GM12872 (cell line): Measurements from ENCODE around the gene TBCD.

ENCODE experiments used
- CTCF ChIP-seq: IDR thresholded peaks from 3 replicates; pipeline ENCODE4 v1.5.1; 2011; ENCODE audit warnings: low read depth, mild to moderate bottlenecking, low read length, moderate library complexity; ENCODE audit not compliant: insufficient read depth

TBCD gene

DNA sequence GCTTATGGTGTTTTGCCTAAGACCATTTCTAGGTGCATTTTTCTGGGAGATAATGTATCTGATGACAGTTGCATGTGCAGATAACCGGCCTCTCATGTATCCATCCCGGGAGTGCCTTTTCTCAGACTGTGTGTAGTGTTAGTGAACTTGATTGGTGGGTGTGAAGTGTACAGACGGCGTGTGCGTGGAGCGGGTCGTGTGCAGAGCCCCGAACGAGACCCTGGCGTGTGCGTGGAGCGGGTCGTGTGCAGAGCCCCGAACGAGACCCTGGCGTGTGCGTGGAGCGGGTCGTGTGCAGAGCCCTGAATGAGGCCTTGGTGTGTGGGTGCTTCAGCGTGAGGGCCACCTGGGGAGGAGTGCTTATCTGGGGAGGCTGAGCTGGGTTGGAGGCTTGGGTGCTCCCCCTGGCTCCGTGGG lies 116.9 kb downstream of the TBCD start:
- no peak for TF ChIP-seq CTCF

DNA sequence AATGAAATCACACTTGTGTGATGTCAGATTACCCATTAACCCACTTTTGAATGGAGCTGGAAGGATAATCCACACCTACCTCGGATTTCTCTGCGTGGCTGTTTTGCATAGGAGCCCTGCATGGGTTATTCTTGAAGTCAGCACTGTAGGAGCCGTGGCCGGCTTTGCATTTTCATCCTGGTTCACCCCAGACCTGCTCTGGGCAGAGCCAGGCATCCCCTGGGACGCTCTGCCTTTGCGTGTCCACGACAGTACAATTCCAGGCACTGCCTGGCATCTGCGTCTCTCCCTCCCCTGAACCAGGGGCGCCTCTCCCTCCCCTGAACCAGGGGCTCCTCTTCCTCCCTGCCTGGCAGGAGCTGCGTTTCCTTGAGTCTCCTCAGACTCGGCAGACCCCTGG lies 117.7 kb downstream of the TBCD start:
- TF ChIP-seq CTCF, result no peak

- TF ChIP-seq CTCF, result no peak
These were observed 118.2 kb downstream of the TBCD start for GRCh38 chr17:82870091-82870491.

- no peak for TF ChIP-seq CTCF
These were observed 118.7 kb downstream of the TBCD start for GRCh38 chr17:82870541-82870940.

- TF ChIP-seq CTCF, result peak; percentile 72
These were observed 119.4 kb downstream of the TBCD start for GRCh38 chr17:82871056-82871775.

DNA sequence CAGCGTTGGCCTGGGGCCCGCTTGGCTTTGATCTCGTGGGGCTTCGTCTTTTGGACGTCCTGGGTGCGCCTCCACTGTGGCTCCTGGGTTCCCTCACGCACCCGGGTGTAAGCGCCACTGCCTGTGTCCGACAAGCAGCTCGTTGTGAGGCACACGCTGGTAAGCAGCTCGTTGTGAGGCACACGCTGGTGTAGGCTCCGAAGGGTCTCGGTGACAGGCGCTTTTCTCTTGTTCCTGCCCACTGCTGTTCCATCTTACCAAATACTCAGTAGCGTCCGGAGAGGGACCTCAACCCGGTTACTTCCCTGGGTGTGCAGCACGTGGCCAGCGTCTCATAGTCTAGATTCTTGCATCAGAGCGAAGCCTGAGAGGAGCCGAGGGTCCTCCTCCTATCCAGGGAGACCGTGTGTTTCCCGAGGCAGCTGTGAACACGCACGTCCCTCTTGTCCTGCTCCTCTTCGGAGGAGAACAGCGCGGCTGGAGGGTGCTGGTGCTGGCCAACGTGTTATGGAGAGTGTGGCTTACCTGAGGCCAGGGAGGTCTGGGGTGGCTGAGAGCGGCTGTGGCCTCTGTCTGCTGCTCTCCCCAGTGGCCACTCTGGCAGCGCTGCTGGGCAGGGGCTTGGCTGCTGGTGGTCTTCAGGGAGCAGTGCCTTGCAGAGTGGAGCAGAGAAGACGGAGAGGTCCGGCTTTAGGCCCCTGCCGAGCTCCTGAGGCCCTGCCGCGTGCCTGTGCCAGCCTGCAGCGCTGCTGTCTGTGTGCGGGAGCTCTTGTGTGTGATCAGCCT lies 120.1 kb downstream of the TBCD start:
- TF ChIP-seq CTCF, result no peak

- no peak for TF ChIP-seq CTCF
These were observed 121.0 kb downstream of the TBCD start for GRCh38 chr17:82872591-82873520.
